ENCODE data around the gene ADRA2A. TPM values are rescaled to one million over a fixed set of nuclear protein-coding genes. Genes with fewer than 3 reads are reported as not detected.

Gene ADRA2A
- total RNA-seq, 4 donors from 2014 or later, result 8.5 to 62.1 (median 17.6) TPM

DNA sequence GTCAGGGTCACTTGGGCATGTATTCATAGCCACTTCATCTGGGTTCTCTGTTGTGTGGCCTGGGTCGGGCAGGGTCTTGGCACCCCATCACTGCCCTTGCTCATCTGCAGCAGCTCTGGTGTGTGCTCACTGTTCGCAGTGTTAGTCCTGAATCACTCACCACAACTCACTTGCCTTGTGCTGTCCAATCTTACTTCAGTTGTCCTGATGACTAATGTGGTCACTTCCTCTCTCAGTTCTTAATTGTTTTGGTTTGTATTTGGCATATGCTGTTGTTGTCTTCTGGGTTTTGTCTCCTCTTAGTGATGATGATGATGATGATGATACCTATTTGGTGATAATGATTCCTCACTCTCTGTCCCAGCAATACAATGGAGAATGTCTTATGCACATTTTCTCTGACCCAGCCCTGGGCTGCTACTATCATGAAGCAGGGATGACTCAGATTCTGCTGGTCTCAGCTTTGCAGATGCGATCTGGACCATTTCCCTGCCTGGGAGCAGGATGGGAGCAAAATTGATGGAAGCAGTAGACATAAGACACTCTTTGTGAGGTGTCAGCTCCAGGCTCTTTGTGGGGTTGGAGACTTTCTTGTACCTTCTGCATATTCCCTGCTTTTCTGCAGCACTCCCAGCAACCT is 17.0 kb downstream of the ADRA2A start:
- H3K27me3 ChIP-seq, result no peaks in the 10 kb centered on the region
- WGBS, 2 donors, result 80 to 83% methylated on average over 3 of the region's 3 CpGs
- no peak for DNase-seq (ENCODE audit: low spot score in 2 of 2)
- H3K27ac ChIP-seq, result no peak overlapping the region
- H3K36me3 ChIP-seq, result no peaks in the 10 kb centered on the region
- H3K4me3 ChIP-seq, result no peak overlapping the region
- H3K9me3 ChIP-seq, result no peaks in the 10 kb centered on the region
- no peak for TF ChIP-seq CTCF (IDR thresholded peaks at IDR 0.05)
- TF ChIP-seq EP300 (IDR thresholded peaks at IDR 0.05), result no peak
- TF ChIP-seq POLR2A (IDR thresholded peaks at IDR 0.05), result no peak
- no peaks in the 10 kb centered on the region for H3K4me1 ChIP-seq

- Histone ChIP-seq H3K27me3 (no peaks in the 10 kb centered on the region), H3K4me1 (no peaks in the 10 kb centered on the region), H3K9me3 (no peaks in the 10 kb centered on the region), H3K27ac (no peak overlapping the region), H3K4me3 (no peak overlapping the region), H3K36me3 (no peaks in the 10 kb centered on the region)
- DNase-seq (ENCODE audit: low spot score in 2 of 2), result no peak
- TF ChIP-seq POLR2A (IDR thresholded peaks at IDR 0.05) (no peak), CTCF (IDR thresholded peaks at IDR 0.05) (no peak), EP300 (IDR thresholded peaks at IDR 0.05) (no peak)
- 86 to 96% methylated on average over 1 of the region's 1 CpG for WGBS, 2 donors
Observed at GRCh38 chr10:111098679-111099437, 22.0 kb downstream of the ADRA2A start.

- H3K27me3 ChIP-seq, result no peaks in the 10 kb centered on the region
- H3K4me1 ChIP-seq, result no peaks in the 10 kb centered on the region
- no peaks in the 10 kb centered on the region for H3K9me3 ChIP-seq
- H3K36me3 ChIP-seq, result no peaks in the 10 kb centered on the region
- TF ChIP-seq EP300 (IDR thresholded peaks at IDR 0.05) (no peak), CTCF (IDR thresholded peaks at IDR 0.05) (no peak), POLR2A (IDR thresholded peaks at IDR 0.05) (no peak)
- no peak overlapping the region for H3K4me3 ChIP-seq
- H3K27ac ChIP-seq, result no peak overlapping the region
- DNase-seq (ENCODE audit: low spot score in 2 of 2), result no peak
- WGBS, 2 donors, result 63 to 70% methylated on average over 5 of the region's 5 CpGs
Observed at GRCh38 chr10:111100198-111100597, 23.4 kb downstream of the ADRA2A start.

- no peaks in the 10 kb centered on the region for H3K36me3 ChIP-seq
- H3K4me3 ChIP-seq, result no peak overlapping the region
- H3K4me1 ChIP-seq, result no peaks in the 10 kb centered on the region
- 84 to 88% methylated on average over 4 of the region's 4 CpGs for WGBS, 2 donors
- no peak for DNase-seq (ENCODE audit: low spot score in 2 of 2)
- TF ChIP-seq EP300 (IDR thresholded peaks at IDR 0.05) (no peak), POLR2A (IDR thresholded peaks at IDR 0.05) (no peak), CTCF (IDR thresholded peaks at IDR 0.05) (no peak)
- H3K27me3 ChIP-seq, result no peaks in the 10 kb centered on the region
- H3K9me3 ChIP-seq, result no peaks in the 10 kb centered on the region
- H3K27ac ChIP-seq, result no peak overlapping the region
Observed at GRCh38 chr10:111101796-111102195, 25.0 kb downstream of the ADRA2A start.

- DNase-seq (ENCODE audit: low spot score in 2 of 2), result no peak
- Histone ChIP-seq H3K4me1 (no peaks in the 10 kb centered on the region), H3K9me3 (no peaks in the 10 kb centered on the region), H3K4me3 (no peak overlapping the region), H3K27me3 (no peaks in the 10 kb centered on the region), H3K36me3 (no peaks in the 10 kb centered on the region), H3K27ac (no peak overlapping the region)
- no peak for TF ChIP-seq CTCF (IDR thresholded peaks at IDR 0.05)
- TF ChIP-seq EP300 (IDR thresholded peaks at IDR 0.05), result no peak
- TF ChIP-seq POLR2A (IDR thresholded peaks at IDR 0.05), result no peak
- whole genome bisulfite sequencing, 2 donors, result 83 to 85% methylated on average over 4 of the region's 4 CpGs
Observed at GRCh38 chr10:111102359-111102837, 25.6 kb downstream of the ADRA2A start.
